ENCODE measurements around the gene MAEA.

Gene MAEA

DNA sequence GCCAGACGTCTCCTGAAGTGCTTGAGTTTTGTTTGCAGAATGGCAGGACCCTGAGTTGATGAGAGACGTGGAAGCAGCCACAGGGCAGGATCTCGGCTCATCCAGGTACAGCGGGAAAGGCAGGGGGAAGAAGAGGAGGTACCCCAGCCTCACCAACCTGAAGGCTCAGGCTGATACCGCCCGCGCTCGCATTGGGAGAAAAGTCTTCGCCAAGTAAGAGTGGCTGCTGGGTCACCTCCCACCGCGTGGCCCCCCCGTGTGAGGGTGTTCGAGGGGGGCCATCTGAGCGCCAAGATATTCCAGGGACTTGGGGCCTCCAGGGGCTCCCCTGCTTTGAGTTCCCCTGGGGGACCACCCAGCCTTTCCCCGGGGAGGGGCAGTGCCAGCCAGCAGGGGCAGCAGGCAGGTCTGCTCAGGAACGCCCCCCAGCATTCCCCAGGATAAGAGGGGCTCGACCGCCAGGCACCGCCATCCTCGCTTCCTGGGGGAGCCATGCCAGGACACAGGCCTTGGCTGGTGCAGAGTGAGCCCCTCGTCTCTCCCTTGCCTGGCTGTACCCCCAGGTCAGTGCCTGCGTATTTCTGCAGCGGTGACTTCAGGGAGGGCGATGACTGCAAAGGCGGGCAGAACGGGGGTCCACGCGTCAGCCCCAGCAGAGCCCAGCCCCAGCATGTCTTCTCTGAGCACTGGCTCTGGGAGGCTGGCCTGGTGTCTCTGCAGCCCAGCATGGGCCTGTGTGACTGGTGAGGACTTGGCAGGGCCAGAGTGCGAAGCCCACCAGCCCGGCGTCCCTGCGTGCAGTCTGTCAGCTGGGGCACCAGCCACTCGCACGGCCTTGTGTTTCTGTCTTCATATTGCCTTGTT is 94.3 kb downstream of the MAEA start:
- DNase-seq = no peak

GRCh38 chr4:1384675-1385372 is 95.1 kb downstream of the MAEA start:
- DNase-seq = no peak

GRCh38 chr4:1385373-1386340 is 96.0 kb downstream of the MAEA start:
- no peak for DNase-seq
